Mucosa of rectum (tissue), 2 donors: ENCODE measurements around the gene P2RX4.
"Not testable (repeated sequence)": the region's sequence is repeated elsewhere in the genome, so short reads cannot be mapped to it uniquely, and the experiment has no call there.

Source experiments
- H3K27ac ChIP-seq, 2 donors: one replicate each; pipeline ENCODE4 v1.7.0; 2013; ENCODE audit warnings: inconsistent platforms in 2 of 2, low read depth in 2 of 2, low read length in 2 of 2
- H3K27me3 ChIP-seq, 2 donors: one replicate each; pipeline ENCODE4 v1.7.0; 2013; ENCODE audit warnings: low read length in 2 of 2; ENCODE audit not compliant: control insufficient read depth in 2 of 2, insufficient read depth in 2 of 2
- H3K36me3 ChIP-seq, 2 donors: one replicate each; pipeline ENCODE4 v1.7.0; 2013; ENCODE audit warnings: low read length in 2 of 2; ENCODE audit not compliant: control insufficient read depth in 2 of 2, insufficient read depth in 2 of 2
- H3K4me1 ChIP-seq, 2 donors: one replicate each; pipeline ENCODE4 v1.7.0; 2013; ENCODE audit warnings: low read length in 2 of 2, mild to moderate bottlenecking in 1 of 2; ENCODE audit not compliant: control insufficient read depth in 2 of 2, insufficient read depth in 2 of 2
- H3K4me3 ChIP-seq, 2 donors: one replicate each; pipeline ENCODE4 v1.7.0; 2013; ENCODE audit warnings: low read length in 2 of 2
- H3K9ac ChIP-seq, 2 donors: one replicate each; pipeline ENCODE4 v1.7.0; 2013; ENCODE audit warnings: low read length in 2 of 2, low read depth in 1 of 2, mild to moderate bottlenecking in 1 of 2
- H3K9me3 ChIP-seq, 2 donors: one replicate each; pipeline ENCODE4 v1.7.0; 2013; ENCODE audit warnings: low read length in 2 of 2; ENCODE audit not compliant: control insufficient read depth in 2 of 2
- donor health status: healthy.
- donor health status: Normal muscosa, but diverticular disease.

The P2RX4 gene

DNA sequence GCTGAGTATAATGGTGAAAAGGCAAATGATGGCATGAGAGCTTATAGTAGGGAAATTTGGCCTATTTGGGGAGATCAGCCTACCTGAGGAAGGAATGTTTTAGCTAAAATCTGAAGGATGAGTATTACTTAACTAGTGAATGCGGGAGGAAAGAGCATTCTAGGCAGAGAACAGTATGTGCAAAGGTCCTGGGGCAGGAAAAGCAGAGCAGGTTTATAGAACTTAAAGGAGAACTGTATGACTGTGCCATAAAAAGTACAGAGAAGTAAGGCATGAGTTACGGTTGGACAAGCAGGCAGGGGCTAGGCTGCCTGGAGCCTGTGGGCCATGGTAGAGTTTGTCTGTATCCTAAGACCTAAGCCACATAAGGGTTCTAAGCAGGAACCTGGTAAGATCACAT lies 21.7 kb upstream of the P2RX4 start:
- Histone ChIP-seq H3K9me3 (no peaks in the 10 kb centered on the region), H3K36me3 (peaks cover 0 to 2% of the 10 kb centered on the region in 2 donors), H3K4me1 (no peaks in the 10 kb centered on the region), H3K9ac (no peak overlapping the region), H3K27ac (no peak overlapping the region), H3K4me3 (no peak overlapping the region), H3K27me3 (no peaks in the 10 kb centered on the region)

DNA sequence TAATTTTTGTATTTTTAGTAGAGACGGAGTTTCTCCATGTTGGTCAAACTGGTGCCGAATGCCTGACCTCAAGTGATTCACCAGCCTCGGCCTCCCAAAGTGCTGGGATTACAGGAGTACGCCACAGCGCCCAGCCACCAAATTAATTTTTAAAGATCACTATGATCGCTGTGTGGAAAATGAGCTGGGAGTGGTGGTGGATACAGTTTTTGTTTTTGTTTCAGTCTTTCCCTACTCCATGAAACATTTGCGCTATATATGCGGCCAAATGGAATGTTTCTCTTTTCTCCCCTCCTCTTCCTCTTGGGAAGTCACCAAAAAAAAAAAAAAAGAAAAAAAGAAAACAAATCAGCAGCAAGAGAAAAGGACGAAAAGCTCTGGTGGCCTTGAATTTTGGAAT lies 20.8 kb upstream of the P2RX4 start:
- Histone ChIP-seq H3K27me3 (no peaks in the 10 kb centered on the region), H3K9me3 (no peaks in the 10 kb centered on the region)

GRCh38 chr12:121189619-121190155 lies 20.2 kb upstream of the P2RX4 start:
- Histone ChIP-seq H3K27ac (no peak overlapping the region), H3K36me3 (no peaks in the 10 kb centered on the region), H3K4me3 (no peak overlapping the region)

More for the DNA sequence above, 20.8 kb upstream of the P2RX4 start:
- Histone ChIP-seq H3K36me3 (peaks cover 0 to 2% of the 10 kb centered on the region in 2 donors), H3K4me1 (no peaks in the 10 kb centered on the region), H3K27ac (no peak overlapping the region), H3K4me3 (no peak overlapping the region), H3K9ac (no peak overlapping the region)

DNA sequence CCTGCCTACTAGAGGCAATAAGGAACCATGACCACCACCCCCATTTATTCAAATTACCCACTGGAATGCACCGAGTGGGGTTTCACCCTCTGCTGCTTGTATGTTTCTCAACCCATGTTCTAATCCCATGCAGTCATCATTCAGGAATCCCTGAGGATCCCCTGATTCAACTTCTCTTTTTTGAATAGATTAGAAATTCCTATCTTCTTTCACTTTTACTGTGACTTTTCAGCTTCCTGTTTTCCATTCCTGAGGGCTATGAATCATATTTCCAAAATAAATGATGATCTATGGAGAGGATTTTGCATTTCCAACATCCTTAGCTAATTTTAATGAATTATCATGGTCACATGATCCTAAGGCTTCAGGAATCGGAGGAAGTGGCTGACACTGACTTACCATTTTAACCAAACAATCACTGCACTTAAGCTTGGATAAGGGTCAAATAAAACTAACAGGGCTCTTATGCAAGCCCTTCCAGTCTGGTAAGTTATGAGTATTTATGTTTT lies 19.4 kb upstream of the P2RX4 start:
- Histone ChIP-seq H3K27ac (no peak overlapping the region), H3K4me3 (no peak overlapping the region), H3K9ac (no peak overlapping the region), H3K27me3 (no peaks in the 10 kb centered on the region), H3K36me3 (no peaks in the 10 kb centered on the region), H3K9me3 (no peaks in the 10 kb centered on the region), H3K4me1 (no peaks in the 10 kb centered on the region)

More at GRCh38 chr12:121189619-121190155, 20.2 kb upstream of the P2RX4 start:
- H3K27me3 ChIP-seq = no peaks in the 10 kb centered on the region
- H3K9me3 ChIP-seq = no peaks in the 10 kb centered on the region
- H3K9ac ChIP-seq = no peak overlapping the region
- H3K4me1 ChIP-seq = no peaks in the 10 kb centered on the region

- Histone ChIP-seq H3K4me1 (no peaks in the 10 kb centered on the region), H3K9ac (no peak overlapping the region), H3K36me3 (no peaks in the 10 kb centered on the region), H3K4me3 (no peak overlapping the region), H3K9me3 (no peaks in the 10 kb centered on the region), H3K27ac (no peak overlapping the region), H3K27me3 (no peaks in the 10 kb centered on the region)
These were observed 18.8 kb upstream of the P2RX4 start for GRCh38 chr12:121191151-121191550.

DNA sequence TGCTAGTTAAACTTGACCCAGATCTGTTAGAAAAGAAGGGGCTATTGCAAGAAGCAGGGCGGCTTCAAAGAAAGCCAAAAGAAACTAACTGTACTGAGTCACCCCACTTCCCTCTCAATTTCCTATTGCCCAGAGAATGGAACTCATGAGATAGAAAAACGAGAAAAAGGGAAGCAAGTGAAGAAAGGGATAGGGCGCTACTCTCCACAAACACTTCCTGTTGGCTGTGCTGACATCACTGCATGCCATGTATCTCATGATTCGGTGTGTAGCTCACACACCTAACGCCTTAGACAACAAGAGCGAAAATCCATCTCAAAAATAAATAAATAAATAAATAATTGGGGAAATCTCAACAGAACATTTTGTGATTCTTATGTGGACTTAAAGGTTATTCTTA lies 13.0 kb upstream of the P2RX4 start:
- Histone ChIP-seq H3K27me3 (no peaks in the 10 kb centered on the region), H3K36me3 (no peaks in the 10 kb centered on the region), H3K4me3 (no peak overlapping the region), H3K27ac (no peak overlapping the region), H3K4me1 (no peaks in the 10 kb centered on the region), H3K9me3 (no peaks in the 10 kb centered on the region), H3K9ac (no peak overlapping the region)

DNA sequence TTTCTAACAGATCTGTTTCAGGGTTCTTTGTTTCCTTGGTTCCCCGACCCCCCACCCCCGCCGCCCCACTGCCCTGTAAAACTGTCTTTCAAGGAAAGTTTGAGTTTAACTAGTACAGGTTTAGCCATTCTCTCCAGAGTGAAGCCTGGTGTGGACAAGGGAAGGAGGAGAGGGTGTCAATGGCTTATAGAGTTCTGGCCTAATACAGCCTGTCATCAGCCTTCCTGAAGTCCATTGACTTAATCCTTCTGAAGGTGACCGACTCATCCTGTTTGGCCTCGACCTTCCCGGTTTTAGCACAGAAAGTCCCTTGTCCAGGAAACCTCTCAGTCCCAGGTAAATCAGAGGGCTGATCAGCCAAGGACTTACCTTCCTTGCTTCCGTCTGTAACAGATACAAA lies 11.0 kb upstream of the P2RX4 start:
- Histone ChIP-seq H3K9ac (no peak overlapping the region), H3K27ac (no peak overlapping the region), H3K36me3 (no peaks in the 10 kb centered on the region), H3K4me3 (no peak overlapping the region), H3K4me1 (no peaks in the 10 kb centered on the region), H3K9me3 (no peaks in the 10 kb centered on the region), H3K27me3 (no peaks in the 10 kb centered on the region)

DNA sequence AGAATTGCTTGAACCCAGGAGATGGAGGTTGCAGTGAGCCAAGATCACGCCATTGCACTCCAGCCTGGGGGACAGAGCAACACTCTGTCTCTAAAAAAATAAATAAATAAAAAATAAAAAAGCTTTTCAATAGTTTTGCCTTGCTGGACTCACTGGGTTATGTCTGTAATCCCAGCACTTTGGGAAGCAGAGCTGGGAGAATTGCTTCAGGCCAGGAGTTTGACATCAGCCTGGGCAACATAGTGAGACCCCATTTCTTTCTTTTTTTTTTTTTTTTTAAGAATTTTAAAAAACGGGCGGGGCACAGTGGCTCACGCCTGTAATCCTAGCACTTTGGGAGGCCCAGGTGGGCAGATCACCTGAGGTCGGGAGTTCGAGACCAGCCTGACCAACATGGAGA lies 8.8 kb upstream of the P2RX4 start:
- not testable (repeated sequence) for H3K36me3 ChIP-seq, H3K27me3 ChIP-seq, H3K9ac ChIP-seq, H3K27ac ChIP-seq, H3K9me3 ChIP-seq, H3K4me1 ChIP-seq, H3K4me3 ChIP-seq

GRCh38 chr12:121202407-121203355 lies 7.2 kb upstream of the P2RX4 start:
- Histone ChIP-seq H3K36me3 (no peaks in the 10 kb centered on the region), H3K9ac (no peak overlapping the region), H3K9me3 (no peaks in the 10 kb centered on the region), H3K4me1 (no peaks in the 10 kb centered on the region), H3K27ac (no peak overlapping the region), H3K27me3 (no peaks in the 10 kb centered on the region), H3K4me3 (no peak overlapping the region)

- H3K9ac ChIP-seq = no peak overlapping the region
- no peaks in the 10 kb centered on the region for H3K27me3 ChIP-seq
- H3K4me3 ChIP-seq = no peak overlapping the region
- H3K27ac ChIP-seq = no peak overlapping the region
- H3K4me1 ChIP-seq = no peaks in the 10 kb centered on the region
- no peaks in the 10 kb centered on the region for H3K9me3 ChIP-seq
- no peaks in the 10 kb centered on the region for H3K36me3 ChIP-seq
These were observed 6.4 kb upstream of the P2RX4 start for GRCh38 chr12:121203482-121203881.
